ENCODE results near the gene METTL3.

Gene METTL3

DNA sequence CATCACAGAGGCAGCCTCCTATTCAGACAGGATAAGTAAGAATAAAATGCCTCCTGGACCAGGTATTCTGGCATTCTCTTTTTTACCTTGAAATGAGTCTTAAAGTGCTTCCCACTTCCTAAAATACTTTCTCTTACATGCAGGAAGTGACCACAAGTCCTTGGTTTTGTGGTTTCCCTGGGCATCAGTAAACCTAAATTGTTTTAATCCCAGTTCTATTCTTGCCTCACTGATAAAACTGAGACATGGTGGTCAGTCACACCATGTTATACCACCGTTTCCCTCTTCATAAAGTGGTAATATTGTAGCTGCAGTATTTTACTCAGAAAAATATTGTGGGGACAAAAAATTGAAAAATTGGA, 16.2 kb upstream of the METTL3 start:
- no peak for DNase-seq (ENCODE audit: low read depth in 3 of 3, low spot score in 1 of 3)

DNA sequence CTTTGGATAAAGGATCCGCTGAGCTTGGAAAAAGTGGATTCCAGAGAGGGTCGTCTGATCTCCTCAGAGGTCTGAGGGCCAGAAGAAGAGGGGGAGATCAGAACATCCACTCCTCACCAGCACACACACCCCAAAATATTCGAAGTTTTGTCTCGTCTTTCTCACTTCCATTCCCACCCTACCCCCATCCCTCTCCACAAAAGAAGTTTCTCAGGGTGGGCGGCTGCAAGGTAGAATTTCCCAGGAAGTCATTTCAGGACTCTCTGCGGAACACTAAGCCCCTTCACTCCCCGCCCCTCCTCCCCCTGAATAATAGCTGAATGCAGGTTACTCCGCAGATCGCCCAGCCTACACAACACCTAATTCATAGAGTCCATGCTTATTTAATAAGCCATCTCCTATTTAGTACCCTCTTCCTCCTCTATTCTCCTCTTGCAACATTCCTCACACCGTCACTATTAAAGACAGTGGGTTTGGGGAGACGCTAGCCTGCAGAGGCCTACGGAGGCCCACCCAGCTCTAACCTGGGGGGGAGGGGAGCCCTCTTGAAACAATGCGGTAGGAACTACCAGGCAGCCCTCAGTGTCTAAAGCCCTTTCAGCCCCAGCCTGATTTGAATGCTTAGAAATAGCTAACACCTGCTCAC, 15.7 kb upstream of the METTL3 start:
- DNase-seq (ENCODE audit: low read depth in 3 of 3, low spot score in 1 of 3), result no peak

DNA sequence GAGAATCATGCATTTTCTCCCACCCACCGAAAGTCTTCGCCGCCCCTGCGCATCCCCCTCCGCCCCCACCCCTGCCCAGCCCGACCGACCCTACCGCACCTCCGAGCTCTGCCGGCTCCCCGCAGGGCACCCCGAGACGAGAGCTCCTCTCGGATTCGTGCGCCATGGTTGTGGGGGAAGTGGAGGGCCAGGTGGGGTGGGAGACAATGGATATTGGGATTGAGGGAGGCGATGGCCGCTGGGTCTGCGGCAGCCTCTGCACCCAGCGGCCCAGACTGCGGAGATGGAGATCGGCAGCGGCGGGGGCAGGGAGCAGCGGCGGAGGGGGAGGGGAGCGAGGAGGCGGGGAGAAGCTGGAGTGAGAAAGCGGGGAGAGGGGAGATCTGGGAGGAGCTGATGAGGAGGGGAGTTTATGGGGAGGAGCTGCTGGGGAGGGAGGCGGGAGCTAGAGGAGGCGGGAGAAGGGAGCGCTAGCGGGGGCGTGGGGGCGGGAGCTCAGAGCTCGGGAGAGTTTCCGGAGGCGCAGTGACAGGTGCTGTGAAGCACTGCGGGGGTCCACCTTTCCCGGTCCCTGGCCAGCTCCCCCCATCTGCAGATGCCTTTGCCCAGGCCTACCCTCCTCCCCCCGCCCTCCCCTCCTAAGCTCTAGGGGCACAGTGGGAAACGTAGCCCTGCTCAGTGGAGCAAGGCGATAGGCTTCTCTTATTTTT, 15.0 kb upstream of the METTL3 start, which contains the start of gene SALL2:
SALL2 (minus strand) TSS at position 385 of the 710 bp plus-strand sequence; CDS start at position 166, 219 bp downstream.
- DNase-seq (ENCODE audit: low read depth in 3 of 3, low spot score in 1 of 3), result peak in 2 of 3 donors; percentile 38 to 60

DNA sequence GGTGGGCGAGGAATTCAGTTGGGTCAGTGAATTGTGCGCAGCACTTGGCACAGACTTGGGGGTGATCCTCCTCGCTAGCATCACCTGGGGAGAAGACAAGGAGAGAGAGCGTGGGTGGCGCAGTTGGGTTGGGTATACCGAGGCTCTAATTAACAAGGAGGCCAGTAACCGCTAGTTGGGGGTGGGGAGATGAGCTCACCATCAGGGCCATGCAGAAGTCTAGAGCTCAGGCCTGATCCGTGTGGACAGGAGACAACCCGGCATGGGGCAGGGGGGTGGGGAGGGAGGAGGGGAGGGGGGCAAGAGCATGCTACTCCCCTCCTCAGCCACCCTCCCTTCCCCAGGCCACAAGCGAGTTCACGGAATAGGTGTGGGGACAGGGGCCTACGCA, 14.4 kb upstream of the METTL3 start:
- no peak for DNase-seq (ENCODE audit: low read depth in 3 of 3, low spot score in 1 of 3)

DNA sequence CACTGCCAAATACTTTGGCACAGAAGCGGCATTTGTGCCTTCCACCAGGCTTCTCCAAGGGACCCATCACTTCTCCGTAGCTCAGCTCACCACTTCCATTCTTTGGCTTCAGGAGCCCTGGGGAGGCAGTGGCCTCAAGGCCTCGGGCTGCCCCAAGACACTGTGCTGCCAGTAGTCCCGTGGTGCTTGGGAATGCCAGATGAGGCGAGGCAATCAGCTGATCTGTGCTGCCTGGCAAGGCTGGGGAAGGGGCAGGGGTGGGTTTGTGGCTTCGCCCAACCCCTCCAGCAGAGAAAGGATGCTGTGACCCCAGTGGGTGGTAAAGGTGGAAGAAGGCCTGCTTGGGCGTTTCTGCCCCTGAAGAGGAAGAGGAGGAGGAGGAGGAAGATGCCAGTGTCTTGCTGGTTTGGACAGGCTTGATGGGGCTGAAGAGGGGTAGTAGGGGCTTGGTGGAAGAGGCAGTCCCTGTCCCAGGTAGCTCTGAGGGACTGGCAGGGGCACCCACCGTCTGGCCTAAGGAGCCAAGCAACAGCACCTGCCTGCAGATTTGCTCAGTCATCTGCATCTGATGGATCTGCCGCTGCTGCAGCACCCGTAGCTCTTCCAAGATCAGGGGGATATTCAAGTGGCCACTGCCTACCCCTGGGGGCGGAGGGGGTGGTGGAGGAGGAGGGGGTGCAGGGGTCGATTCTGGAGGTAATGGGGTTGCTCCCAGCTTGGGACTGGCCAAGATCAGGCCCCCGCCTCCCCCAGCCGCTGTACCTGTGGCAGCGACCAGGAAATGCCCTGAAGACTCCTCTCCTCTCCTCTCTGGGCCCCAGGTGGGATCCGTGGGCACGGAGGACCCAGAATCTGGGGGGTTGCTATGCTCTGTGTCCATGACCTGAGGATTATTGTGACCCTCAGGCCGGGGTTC, 13.7 kb upstream of the METTL3 start:
- no peak for DNase-seq (ENCODE audit: low read depth in 3 of 3, low spot score in 1 of 3)

DNA sequence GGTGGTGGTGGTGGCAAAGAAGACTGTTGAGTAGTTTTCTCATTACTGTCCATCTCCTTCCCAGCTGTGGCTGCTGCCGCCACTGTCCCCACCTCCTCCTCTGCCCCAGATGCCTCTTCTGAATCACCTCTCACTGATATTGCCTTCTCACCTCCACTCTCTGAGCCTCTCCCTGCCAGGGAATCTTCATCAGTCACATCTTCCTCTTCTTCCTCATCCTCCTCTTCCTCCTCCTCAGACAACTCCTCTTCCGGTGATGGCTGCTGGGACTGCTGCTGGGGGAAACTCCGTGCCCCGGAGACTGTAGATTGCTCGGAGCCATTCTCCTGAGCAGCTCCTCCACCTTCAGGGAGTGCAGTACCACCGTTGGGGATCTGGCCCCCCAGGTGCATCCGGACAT, 12.1 kb upstream of the METTL3 start:
- no peak for DNase-seq (ENCODE audit: low read depth in 3 of 3, low spot score in 1 of 3)

DNA sequence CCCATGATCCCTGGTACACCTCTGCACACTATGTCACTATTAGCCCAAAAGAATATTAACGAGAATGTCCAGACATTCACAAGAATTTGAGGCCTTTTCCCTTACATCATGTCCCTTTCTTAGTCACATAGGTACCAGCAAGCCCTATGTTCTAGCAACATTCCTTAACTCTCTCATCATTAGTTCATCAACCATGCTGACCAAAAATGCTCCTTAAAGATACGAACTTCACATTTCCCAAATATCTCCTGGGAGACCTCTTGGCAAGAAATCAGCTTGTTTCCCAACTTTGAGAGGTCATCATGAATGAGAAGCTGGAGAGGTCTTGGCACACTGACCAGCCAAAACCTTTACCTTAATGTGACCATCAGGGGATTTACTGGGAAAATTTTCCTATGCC, 10.4 kb upstream of the METTL3 start:
- no peak for DNase-seq (ENCODE audit: low read depth in 3 of 3, low spot score in 1 of 3)

DNA sequence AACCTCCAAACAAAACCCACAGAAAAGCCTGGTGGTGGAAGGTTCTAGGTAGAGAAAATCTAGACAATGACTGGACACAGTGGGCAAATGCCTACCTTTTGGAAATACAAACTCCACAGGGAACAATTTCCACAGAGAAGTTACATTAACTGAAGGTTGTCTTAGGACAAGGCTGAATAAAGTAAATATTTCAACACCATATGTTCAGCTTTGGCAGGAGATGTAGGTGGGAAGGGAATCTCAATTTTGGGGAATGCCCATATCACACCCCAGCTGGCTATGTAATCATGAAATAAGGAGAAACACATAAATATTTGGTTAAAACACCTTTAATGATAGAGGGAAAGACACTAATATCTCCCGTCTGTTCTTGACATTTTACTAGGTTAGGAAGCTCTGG, 9.6 kb upstream of the METTL3 start:
- no peak for DNase-seq (ENCODE audit: low read depth in 3 of 3, low spot score in 1 of 3)

DNA sequence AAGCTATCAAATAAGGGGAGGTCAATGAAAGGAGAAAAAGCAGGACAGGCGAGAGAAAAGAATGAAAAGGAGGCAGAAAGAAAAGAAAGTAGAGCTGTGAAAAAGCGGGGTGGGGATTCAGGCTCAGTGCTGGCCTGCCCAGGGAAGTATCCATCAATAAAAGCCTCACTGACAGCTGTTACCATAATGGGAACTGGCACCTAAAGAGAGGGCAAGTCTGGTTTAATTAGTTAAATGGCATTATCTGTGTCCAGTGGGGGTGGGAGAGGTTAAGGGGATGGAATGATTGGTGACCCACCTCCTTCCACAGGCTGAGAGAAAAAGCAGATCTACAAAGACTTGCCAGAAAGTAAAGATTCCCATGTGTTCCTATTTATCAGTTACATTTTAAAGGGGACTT, 7.6 kb upstream of the METTL3 start:
- no peak for DNase-seq (ENCODE audit: low read depth in 3 of 3, low spot score in 1 of 3)

DNA sequence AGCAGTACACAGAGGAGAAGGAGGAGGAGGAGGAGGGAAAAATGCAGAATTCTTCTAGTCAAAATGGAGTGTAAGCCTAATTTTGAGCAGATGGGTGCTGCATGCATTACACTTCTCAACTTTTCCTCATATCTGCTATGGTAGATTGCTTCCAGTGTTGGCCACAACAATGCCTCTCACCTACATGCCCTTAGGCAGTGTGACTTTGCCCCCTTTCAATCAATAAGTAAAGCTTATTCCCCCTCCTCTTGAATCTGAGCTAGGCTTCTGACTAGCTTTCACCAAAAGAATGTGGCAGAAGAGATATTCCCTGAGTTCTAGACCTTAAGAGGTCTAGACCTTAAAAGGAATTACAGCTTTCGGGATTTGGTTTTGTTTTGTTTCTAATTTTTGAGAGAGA, 3.2 kb upstream of the METTL3 start:
- DNase-seq (ENCODE audit: low read depth in 3 of 3, low spot score in 1 of 3), result no peak

DNA sequence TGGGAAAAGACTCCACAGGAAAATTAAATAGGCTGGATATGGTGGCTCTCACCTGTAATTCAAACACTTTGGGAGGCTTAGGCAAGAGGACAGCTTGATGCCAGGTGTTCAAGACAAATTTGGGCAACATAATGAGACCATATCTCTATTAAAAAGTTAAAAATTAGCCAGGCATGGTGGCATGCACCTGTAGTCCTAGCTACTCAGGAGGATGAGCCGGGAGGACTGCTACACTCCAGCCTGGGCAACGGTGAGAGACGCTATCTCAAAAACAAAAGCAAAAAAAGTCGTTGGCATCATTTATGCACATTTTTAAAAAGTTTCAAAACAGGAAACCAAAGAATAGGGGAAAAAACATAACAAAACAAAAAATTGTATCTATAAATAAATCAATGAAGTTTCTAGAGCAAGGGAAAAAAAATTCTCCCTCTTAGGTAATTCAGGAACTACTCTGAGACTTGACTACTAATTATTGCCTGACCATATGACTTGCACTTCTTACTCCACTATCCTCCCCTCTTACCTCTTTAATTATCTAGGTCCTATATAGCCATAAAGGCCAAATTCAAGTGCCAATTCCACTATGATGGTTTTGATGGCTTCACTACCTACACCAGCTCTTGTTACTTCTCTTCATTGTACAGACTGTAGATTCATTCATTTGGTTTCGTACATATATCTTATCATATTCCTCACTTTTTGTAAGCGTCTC, 1.6 kb downstream of the METTL3 start:
- no peak for DNase-seq (ENCODE audit: low read depth in 3 of 3, low spot score in 1 of 3)

DNA sequence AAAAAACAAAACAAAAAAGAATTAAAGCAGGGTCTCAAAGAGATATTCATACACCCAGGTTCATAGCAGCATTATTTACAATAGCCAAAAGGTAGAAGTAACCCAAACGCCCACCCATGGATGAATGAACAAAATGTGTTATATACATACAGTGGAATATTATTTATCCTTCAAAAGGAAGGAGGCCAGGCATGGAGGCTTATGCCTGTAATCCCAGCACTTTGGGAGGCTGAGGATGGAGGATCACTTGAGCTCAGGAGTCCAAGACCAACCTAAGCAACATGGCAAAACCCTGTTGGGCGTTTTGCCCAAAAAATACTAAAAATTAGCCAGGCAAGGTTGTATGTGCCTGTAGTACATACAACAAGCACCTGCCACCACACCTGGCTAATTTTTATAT, 4.6 kb downstream of the METTL3 start:
- no peak for DNase-seq (ENCODE audit: low read depth in 3 of 3, low spot score in 1 of 3)

DNA sequence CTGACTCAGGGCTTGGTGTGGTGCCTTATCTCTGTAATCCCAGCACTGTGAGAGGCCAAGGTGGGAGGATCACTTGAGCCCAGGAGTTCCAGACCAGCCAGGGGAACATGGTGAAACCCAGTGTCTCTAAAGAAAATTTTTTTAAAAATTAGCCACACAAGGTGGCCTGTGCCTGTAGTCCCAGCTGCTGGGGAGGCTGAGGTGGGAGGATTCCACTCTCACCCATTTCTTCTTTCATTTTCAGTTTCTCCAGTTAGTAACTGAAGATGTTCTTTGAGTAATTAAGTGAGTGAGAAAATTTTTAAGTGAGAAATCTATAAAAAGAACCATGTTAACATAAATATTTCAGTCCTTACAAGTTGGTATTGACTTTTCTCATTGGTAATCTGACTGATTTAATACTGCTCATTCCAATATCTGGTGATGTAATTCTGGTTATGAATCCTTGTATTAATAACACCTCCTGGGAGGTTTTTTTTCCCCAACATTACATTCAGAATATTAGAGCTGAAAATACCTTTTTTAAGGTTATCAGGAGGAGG, 6.1 kb downstream of the METTL3 start:
- no peak for DNase-seq (ENCODE audit: low read depth in 3 of 3, low spot score in 1 of 3)

DNA sequence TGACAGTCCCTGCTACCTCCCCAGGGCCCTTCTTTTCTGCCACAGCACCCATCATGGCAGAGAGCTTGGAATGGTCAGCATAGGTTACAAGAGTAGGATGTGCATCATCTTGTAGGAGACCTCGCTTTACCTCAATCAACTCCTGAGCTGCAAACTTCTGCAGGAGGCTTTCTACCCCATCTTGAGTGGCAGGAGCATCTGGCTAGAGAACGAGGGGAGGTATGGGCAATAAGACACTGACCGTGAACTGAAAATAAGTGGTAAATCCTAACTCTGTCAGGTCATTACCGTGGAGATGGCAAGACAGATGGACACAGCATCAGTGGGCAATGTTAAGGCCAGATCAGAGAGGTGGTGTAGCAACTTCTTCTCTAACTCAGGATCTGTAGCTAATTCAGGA, 7.8 kb downstream of the METTL3 start:
- DNase-seq (ENCODE audit: low read depth in 3 of 3, low spot score in 1 of 3), result no peak

DNA sequence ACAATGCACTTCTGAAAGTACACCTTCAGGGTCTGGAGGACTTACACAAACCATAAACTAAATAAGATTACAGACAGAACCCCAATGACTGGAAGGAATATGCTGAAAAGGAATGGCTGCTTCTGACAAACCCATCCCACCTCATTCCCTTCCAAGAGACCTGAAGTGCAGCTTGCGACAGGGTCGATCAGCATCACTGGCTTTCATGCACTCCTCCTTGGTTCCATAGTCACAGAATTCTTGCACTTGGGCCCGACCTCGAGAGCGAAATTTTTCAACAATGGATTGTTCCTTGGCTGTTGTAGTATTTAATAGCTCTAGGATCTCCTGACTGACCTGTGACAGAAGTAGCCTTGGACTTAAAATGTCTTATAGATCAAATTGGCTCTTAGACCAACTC, 9.6 kb downstream of the METTL3 start:
- no peak for DNase-seq (ENCODE audit: low read depth in 3 of 3, low spot score in 1 of 3)

DNA sequence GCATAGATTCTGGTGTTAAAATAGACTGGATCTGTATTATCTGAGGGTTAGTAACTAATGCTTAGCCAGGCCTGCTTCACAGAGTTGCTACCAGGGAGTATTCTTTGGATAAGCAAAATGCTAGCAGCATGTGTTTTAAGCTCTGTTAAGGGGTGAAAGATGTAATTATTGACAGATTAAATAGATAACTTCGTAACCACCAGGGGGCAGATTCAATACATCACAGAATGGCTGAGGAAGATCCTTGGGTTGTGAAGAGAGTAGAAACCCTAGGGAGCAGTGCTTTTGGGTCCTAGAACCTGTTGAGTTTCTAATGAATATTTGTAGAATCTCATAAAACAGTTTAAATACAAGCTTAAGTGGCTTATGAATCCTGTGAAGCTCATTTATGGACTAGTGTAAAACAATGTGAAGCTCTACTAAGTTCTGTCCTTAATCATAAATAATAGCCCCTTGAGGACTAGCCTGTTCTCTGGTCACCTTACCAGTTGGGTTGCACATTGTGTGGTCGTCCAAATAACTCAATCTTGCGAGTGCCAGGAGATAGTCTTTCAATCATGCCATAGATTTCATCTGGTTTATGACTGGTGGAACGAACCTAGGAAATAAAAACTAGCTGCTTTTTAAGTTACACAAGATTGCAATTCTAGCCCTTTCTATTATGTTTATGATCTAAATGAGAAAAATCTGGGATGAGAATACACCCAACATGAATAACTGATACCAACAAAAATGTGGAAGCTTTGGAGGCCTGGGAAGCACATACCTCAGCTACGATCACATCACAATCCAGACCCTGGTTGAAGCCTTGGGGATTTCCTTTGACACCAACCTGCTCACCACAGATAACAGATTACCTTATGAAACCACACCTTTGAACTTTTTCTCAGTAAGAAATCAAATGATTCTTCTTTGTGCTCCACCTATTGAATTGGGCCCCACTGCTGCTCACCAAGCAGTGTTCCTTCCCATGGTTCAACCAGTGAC, 12.3 kb downstream of the METTL3 start:
- no peak for DNase-seq (ENCODE audit: low read depth in 3 of 3, low spot score in 1 of 3)

DNA sequence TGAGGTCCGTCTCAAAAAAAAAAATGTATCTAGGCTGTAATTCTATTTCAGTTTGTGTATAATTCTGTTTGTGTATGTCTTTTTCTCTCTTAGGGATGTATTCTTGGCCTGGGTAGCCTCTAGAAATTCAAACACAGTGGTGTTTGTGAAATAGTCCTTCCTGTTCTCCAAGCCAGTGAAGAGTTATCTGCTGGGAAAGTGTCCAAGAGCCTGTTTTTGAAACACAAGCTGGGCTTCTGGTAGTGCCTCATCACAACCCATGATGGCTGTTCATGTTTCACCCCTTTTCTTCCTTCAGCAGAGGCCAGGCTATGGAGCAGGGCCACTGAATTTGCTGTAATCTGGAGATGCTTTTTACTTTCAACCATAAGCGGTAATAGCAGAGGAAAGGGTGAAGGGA, 14.7 kb downstream of the METTL3 start:
- DNase-seq (ENCODE audit: low read depth in 3 of 3, low spot score in 1 of 3), result no peak

DNA sequence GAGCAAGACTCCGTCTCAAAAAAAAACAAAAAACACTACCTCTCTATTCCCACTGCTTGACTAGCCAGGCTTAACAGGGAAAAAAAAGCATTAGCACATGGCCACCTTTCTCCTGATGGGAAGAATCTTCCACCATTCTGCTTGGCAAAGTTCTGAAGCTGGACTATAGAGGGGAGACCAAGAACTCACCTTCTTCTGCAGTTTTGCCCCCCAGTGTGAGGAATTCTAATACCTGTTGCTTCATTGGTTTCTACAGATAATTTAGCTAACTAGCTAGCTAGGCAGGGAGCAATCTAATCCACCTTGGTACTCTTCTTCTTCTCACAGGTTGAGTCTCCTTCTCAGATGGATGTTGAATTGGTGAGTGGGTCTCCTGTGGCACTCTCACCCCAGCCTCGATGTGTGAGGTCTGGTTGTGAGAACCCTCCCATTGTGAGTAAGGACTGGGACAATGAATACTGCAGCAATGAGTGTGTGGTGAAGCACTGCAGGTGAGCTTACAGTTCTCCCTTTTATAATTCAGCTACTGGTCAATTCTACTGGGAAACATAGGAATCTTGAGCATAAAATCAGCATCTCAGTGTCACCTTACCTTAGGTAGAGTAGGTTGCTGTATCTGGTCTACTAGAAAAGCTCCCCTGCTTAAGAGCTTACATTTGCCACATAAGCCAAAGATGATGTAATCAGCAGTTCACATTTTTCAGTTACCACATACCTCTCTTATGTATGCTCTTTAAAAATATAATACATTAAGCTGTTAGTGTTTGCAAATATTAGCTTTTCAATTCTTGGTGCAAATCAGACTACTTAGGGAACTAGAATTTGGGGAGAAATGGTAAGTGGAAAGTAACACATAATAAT, 16.0 kb downstream of the METTL3 start:
- no peak for DNase-seq (ENCODE audit: low read depth in 3 of 3, low spot score in 1 of 3)

DNA sequence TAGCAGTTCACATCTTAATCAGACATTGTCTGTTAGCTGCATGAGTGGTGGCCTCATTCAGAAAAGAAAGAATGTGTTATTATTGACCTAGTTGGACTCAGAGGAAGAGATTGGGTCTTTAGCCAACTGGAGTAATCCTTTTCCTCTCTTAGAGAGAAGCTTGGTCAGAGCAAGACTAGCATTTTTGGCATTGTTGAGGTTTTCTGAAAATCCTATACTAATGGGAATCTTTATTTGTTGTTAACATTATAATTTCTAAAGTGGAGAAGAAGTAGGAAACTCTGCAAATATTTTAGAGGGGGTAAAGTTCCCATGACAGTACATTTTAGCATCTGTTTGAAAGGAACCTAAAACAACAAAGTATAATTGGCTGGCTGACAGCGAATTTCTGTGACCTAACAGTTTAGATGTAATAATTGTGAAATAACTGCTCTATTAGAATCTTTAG, 24.5 kb downstream of the METTL3 start:
- DNase-seq (ENCODE audit: low read depth in 3 of 3, low spot score in 1 of 3), result no peak
